GM19043 (cell line): ENCODE measurements around the gene BCL2L2.
"Not testable (repeated sequence)": the region's sequence is repeated elsewhere in the genome, so short reads cannot be mapped to it uniquely, and the experiment has no call there.

Experiments
- ATAC-seq: cut with Tn5 transposase; IDR thresholded peaks from one replicate; pipeline ENCODE4 v1.9.1; 2021; ENCODE audit warnings: low read depth; ENCODE audit not compliant: unreplicated experiment

The BCL2L2 gene

DNA sequence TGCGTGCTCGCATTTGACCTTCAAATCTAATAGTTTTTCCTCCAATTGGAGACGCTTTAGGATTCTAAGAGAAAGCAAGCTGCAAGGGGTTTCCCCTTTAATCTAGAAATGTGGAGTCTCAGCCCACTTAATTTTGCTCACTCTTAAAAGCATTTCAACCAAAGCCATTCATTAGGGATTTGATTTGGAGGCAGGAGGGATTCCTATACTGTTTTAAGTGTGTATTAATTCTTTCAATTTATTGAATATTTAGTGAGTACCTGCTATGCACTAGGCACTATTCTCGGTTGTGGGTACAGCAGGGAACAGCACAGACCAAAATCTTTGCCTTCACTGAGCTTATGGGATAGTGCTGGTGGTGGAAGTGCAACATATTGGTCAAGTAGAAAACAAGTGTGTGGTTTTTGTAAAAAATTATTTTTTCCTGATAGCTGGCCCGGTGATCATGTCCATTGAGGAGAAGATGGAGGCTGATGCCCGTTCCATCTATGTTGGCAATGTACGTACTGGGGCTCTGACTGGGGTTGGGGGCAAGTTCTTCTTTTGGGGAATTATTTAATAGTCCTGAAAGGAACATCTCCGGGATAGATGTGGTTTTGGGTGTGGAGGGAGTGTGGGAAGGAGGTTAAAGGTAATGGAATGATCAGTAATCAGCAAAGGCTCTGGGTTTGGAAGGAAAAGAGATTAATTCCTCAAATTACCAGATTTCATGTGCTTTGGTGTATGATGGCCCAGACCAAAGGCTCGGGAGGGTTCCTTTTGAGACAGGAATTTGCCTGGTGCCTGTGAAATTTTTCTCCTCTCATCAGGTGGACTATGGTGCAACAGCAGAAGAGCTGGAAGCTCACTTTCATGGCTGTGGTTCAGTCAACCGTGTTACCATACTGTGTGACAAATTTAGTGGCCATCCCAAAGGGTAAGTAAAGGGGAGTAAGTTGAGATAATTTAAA lies 16.2 kb downstream of the BCL2L2 start:
- no peak for ATAC-seq

GRCh38 chr14:23323838-23324454 lies 17.3 kb downstream of the BCL2L2 start:
- no peak for ATAC-seq

GRCh38 chr14:23324455-23324846 lies 17.8 kb downstream of the BCL2L2 start:
- ATAC-seq, result no peak

DNA sequence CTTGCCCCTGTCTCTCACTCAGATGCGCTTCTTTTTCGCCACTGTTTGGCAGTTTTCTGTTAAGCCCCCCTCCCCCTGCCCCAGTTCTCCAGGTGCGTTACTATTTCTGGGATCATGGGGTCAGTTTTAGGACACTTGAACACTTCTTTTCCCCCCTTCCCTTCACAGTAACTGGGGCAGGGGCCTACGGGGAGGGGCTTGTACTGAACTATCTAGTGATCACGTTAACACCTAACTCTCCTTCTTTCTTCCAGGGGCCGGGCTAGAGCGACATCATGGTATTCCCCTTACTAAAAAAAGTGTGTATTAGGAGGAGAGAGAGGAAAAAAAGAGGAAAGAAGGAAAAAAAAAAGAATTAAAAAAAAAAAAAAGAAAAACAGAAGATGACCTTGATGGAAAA lies 18.4 kb downstream of the BCL2L2 start:
- no peak for ATAC-seq

- not testable (repeated sequence) for ATAC-seq
Observed at GRCh38 chr14:23325746-23326145, 19.1 kb downstream of the BCL2L2 start.

DNA sequence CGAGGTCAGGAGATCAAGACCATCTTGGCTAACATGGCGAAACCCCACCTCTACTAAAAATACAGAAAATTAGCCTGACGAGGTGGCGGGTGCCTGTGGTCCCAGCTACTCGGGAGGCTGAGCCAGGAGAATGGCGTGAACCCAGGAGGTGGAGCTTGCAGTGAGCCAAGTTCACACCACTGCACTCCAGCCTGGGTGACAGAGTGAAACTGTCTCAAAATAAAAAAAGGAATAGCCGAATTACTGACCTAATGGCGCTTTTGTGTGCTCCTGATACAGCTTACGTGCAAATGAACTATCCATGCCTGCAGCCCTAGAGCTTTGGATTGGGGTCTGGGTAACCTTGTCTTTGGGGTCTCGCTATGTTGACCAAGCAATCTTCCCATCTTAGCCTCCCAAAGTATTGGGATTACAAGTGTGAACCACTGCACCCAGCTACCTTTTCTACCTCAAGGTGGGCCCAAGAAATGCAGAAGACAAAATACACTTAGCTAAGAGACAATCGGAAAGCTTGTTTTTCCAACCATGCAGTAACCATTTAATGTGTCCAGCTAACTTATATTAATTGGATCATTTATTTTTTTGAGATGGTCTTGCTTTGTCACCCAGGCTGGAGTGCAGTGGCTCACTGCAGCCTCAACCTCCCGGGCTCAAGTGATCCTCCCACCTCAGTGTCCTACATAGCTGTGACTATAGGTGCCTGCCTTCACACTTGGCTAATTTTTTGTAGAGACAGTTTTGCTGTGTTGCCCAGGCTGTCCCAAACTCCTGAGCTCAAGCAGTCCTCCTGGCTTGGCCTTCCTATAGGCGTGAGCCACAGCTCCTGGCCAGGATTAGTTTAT lies 20.1 kb downstream of the BCL2L2 start:
- ATAC-seq, result no peak

- ATAC-seq, result no peak
Observed at GRCh38 chr14:23327947-23328744, 21.5 kb downstream of the BCL2L2 start.

GRCh38 chr14:23335623-23336022 lies 29.0 kb downstream of the BCL2L2 start:
- no peak for ATAC-seq

- ATAC-seq, result no peak
Observed at GRCh38 chr14:23339506-23340268, 33.1 kb downstream of the BCL2L2 start.

- ATAC-seq, result no peak
Observed at GRCh38 chr14:23344481-23344880, 37.8 kb downstream of the BCL2L2 start.

GRCh38 chr14:23345987-23346692 lies 39.5 kb downstream of the BCL2L2 start:
- ATAC-seq, result no peak

DNA sequence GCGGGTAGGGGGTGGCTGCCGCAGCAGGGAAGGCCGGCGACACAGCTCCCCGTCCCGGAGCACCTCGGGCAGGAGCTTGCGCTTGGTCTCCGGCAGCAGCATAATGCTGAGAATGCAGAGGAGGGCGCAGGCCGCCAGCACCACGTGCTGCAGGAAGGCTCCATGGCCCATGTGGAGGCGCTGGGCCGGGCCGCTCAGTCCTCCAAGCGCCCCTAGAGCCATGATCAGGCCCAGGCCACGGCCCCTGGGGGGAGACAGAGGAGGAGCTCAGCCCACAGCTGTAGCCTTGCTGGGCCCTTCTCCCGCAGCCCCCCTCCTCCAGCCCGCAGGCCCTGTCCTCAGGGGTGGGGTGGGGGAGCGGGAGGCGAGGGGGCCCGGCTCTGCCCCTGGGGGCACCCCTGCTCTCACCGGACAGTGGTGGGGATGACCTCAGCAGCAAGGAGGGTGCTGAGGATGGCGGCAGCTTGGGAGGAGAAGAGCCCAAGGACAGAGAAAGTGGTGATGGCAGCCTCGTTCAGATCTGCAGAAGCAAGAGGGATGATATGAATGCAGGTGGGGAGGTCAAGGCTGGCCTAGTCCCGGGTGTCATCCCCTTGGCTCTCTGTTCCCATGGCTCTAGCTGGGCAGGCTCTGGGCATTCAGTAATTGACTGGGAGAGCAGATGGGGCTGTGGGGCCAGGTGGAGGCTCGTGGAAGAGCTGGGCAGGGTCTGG lies 40.2 kb downstream of the BCL2L2 start:
- no peak for ATAC-seq

DNA sequence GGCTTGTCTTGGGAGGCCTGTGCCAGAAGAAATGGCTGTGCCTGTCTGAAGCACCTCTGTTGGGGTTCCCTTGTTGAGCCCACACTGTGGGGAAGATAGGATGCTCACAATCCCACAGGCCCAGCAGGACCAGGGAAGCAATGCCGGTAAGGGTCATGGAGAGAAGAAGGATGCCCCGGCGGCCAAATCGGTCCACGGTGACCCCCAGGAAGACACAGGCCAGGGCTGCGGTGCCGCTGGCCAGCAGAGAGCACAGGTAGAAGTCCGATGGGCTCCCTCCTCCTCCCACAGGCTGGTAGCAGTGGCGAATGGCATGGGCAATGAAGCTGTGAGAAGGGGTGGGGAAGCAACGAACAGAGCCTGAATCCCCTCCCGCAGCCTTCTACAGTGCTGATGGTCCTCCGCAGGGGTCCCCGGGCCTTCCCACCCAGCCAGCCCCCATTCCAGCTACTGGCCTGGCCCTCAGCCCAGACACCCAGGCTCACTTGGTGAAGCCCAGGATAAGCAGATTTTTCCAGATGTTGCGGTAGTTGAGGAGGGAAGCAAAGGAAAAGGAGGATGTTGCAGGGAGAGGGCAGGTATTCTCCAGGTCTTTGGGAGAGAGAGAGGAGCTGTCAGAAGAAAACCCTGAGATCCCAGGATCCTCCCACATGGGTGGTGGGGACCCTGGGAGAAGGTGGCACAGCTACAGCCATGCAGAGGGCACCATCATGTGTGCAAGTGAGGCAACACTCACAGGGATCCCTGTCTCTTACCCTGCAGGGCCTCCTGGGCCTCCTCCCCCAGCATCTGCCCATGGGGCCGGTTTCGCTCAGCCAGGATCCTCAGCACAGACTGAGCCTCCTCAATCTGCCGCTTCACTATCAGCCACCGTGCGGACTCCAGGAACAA lies 41.0 kb downstream of the BCL2L2 start:
- no peak for ATAC-seq

DNA sequence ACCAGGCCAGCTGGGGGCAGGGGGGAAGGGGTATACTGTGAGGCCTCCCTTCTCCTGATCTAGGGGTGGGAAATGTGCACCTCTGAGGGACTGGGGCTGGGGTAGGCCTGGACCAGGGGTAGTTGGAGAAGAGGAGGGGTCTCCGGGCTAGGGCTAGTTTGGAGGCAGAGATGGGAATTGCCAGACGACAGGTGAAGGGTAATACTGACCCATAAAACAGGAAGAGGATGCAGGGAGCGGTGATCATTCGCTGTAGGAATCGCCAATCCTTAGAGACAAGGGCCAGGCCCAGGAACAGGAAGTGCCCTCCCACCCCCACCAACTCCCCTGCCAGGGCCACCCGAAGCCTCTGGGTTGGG lies 41.6 kb downstream of the BCL2L2 start:
- no peak for ATAC-seq

- ATAC-seq, result no peak
Observed at GRCh38 chr14:23349156-23349845, 42.7 kb downstream of the BCL2L2 start.

GRCh38 chr14:23351681-23352505 lies 45.3 kb downstream of the BCL2L2 start:
- no peak for ATAC-seq
